H1 (cell line): ENCODE measurements around the gene RBM24. TPM values are rescaled to one million over a fixed set of nuclear protein-coding genes. Genes with fewer than 3 reads are reported as not detected.

Source experiments
- GTF2F1 ChIP-seq: IDR thresholded peaks from 2 replicates; pipeline ENCODE4 v1.6.1; 2012; ENCODE audit warnings: low read depth, low read length, improper control_type of control experiment, borderline replicate concordance
- SIX5 ChIP-seq: IDR thresholded peaks from 2 replicates; pipeline ENCODE4 v1.6.1; 2011; ENCODE audit warnings: mild to moderate bottlenecking, low read depth, low read length
- polyA plus RNA-seq, 7 experiments: library from polyadenylated mRNA; depleted of rRNA in 3 of 7; stranded (reverse) in 5 of 7; unstranded in 2 of 7; fragments of >200 nt in 5 of 7; fragments of 200-250 nt in 2 of 7; gene quantifications; 1 replicate in 5 of 7; 2 replicates in 1 of 7; 4 replicates in 1 of 7; pipeline versions ENCODE4 v1.2.1 to v1.2.3, GENCODE V29; 2011 to 2013; ENCODE audit warnings: missing spikeins in 2 of 7, mixed read lengths in 2 of 7
- total RNA-seq: library from RNA; stranded (reverse); fragmentation: NEBNext Ultra II Directional; extraction: Animal tissue kit (Norgen Biotek cat#: 25700); gene quantifications from 2 replicates; pipeline ENCODE4 v1.2.1, GENCODE V29; 2021
- TF ChIP-seq, protein P1 (sequence below): fragments of 300-600 bp; sonication (generic); IDR thresholded peaks from 2 replicates; pipeline ENCODE4 v1.7.1; 2012; ENCODE audit warnings: low read length, moderate library complexity, mild to moderate bottlenecking, inconsistent platforms; ENCODE audit not compliant: insufficient replicate concordance

The RBM24 gene
- total and polyA plus RNA-seq, 2 of the 8 experiments (the other 6 are each of a cell fraction or from before 2014, with no cell fraction given): 0.52 to 2.6 TPM

DNA sequence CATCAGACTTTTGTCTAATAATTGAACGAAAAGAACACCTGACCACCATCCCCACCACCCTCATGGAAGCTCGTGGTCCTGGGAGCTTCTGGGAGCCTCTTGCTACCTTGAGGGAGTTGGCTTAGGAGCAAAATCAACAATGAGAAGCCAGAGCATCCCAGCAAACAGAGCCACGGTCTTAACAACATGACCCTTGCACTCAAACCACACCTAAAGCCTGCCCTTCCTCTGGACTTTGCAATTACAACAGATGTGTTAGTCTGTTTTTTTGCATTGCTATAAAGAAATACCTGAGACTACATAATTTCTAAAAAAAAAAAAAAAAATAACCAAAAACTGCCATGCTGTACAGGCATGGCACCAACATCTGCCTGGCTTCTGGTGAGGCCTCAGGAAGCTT lies 9.5 kb upstream of the RBM24 start (continued):
- TF ChIP-seq, protein P1, sequence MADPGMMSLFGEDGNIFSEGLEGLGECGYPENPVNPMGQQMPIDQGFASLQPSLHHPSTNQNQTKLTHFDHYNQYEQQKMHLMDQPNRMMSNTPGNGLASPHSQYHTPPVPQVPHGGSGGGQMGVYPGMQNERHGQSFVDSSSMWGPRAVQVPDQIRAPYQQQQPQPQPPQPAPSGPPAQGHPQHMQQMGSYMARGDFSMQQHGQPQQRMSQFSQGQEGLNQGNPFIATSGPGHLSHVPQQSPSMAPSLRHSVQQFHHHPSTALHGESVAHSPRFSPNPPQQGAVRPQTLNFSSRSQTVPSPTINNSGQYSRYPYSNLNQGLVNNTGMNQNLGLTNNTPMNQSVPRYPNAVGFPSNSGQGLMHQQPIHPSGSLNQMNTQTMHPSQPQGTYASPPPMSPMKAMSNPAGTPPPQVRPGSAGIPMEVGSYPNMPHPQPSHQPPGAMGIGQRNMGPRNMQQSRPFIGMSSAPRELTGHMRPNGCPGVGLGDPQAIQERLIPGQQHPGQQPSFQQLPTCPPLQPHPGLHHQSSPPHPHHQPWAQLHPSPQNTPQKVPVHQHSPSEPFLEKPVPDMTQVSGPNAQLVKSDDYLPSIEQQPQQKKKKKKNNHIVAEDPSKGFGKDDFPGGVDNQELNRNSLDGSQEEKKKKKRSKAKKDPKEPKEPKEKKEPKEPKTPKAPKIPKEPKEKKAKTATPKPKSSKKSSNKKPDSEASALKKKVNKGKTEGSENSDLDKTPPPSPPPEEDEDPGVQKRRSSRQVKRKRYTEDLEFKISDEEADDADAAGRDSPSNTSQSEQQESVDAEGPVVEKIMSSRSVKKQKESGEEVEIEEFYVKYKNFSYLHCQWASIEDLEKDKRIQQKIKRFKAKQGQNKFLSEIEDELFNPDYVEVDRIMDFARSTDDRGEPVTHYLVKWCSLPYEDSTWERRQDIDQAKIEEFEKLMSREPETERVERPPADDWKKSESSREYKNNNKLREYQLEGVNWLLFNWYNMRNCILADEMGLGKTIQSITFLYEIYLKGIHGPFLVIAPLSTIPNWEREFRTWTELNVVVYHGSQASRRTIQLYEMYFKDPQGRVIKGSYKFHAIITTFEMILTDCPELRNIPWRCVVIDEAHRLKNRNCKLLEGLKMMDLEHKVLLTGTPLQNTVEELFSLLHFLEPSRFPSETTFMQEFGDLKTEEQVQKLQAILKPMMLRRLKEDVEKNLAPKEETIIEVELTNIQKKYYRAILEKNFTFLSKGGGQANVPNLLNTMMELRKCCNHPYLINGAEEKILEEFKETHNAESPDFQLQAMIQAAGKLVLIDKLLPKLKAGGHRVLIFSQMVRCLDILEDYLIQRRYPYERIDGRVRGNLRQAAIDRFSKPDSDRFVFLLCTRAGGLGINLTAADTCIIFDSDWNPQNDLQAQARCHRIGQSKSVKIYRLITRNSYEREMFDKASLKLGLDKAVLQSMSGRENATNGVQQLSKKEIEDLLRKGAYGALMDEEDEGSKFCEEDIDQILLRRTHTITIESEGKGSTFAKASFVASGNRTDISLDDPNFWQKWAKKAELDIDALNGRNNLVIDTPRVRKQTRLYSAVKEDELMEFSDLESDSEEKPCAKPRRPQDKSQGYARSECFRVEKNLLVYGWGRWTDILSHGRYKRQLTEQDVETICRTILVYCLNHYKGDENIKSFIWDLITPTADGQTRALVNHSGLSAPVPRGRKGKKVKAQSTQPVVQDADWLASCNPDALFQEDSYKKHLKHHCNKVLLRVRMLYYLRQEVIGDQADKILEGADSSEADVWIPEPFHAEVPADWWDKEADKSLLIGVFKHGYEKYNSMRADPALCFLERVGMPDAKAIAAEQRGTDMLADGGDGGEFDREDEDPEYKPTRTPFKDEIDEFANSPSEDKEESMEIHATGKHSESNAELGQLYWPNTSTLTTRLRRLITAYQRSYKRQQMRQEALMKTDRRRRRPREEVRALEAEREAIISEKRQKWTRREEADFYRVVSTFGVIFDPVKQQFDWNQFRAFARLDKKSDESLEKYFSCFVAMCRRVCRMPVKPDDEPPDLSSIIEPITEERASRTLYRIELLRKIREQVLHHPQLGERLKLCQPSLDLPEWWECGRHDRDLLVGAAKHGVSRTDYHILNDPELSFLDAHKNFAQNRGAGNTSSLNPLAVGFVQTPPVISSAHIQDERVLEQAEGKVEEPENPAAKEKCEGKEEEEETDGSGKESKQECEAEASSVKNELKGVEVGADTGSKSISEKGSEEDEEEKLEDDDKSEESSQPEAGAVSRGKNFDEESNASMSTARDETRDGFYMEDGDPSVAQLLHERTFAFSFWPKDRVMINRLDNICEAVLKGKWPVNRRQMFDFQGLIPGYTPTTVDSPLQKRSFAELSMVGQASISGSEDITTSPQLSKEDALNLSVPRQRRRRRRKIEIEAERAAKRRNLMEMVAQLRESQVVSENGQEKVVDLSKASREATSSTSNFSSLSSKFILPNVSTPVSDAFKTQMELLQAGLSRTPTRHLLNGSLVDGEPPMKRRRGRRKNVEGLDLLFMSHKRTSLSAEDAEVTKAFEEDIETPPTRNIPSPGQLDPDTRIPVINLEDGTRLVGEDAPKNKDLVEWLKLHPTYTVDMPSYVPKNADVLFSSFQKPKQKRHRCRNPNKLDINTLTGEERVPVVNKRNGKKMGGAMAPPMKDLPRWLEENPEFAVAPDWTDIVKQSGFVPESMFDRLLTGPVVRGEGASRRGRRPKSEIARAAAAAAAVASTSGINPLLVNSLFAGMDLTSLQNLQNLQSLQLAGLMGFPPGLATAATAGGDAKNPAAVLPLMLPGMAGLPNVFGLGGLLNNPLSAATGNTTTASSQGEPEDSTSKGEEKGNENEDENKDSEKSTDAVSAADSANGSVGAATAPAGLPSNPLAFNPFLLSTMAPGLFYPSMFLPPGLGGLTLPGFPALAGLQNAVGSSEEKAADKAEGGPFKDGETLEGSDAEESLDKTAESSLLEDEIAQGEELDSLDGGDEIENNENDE: no peak
- TF ChIP-seq GTF2F1 (no peak), SIX5 (no peak)
